HepG2 (cell line): ENCODE results near the gene DUOXA2.

Source experiments
- FOXJ3 ChIP-seq: sonication (generic); formaldehyde crosslinking; IDR thresholded peaks from 2 replicates; pipeline ENCODE4 v1.4.0; 2020; ENCODE audit warnings: missing genetic modification reagents, mild to moderate bottlenecking, borderline replicate concordance
- POLR2AphosphoS5 ChIP-seq: IDR thresholded peaks from 2 replicates; pipeline ENCODE4 v1.6.1; 2012; ENCODE audit warnings: low read depth, low read length
- RXRA ChIP-seq: sonication (generic); formaldehyde crosslinking; IDR thresholded peaks from 2 replicates; pipeline ENCODE4 v1.5.1; 2020; ENCODE audit warnings: missing genetic modification reagents
- SMYD3 ChIP-seq: sonication (generic); formaldehyde crosslinking; IDR thresholded peaks from 2 replicates; pipeline ENCODE4 v1.8.1; 2023; ENCODE audit warnings: mild to moderate bottlenecking, missing genetic modification reagents
- TBL1XR1 ChIP-seq: fragments of 150-350 bp; IDR thresholded peaks from 2 replicates; pipeline ENCODE4 v1.6.1; 2014; ENCODE audit warnings: borderline replicate concordance, low read length; ENCODE audit not compliant: partially characterized antibody
- TCF7 ChIP-seq: sonication (generic); IDR thresholded peaks from 2 replicates; pipeline ENCODE4 v1.6.1; 2016; ENCODE audit warnings: antibody characterized with exemption, low read depth
- ZBTB46 ChIP-seq: sonication (generic); formaldehyde crosslinking; IDR thresholded peaks from 2 replicates; pipeline ENCODE4 v1.4.0; 2020; ENCODE audit warnings: mild to moderate bottlenecking, missing genetic modification reagents, borderline replicate concordance
- ZNF225 ChIP-seq: sonication (generic); formaldehyde crosslinking; IDR thresholded peaks from 2 replicates; pipeline ENCODE4 v1.4.0; 2020; ENCODE audit warnings: mild to moderate bottlenecking, missing genetic modification reagents
- ZNF24 ChIP-seq: fragments of 450-650 bp; IDR thresholded peaks from 2 replicates; pipeline ENCODE4 v1.6.1; 2017; ENCODE audit warnings: antibody characterized with exemption, mild to moderate bottlenecking
- ZNF292 ChIP-seq: sonication (generic); formaldehyde crosslinking; IDR thresholded peaks from 2 replicates; pipeline ENCODE4 v1.8.1; 2022; ENCODE audit warnings: mild to moderate bottlenecking, low read depth, missing genetic modification reagents, borderline replicate concordance

- TF ChIP-seq ZNF225 (no peak), TCF7 (no peak), ZNF24 (no peak), ZNF292 (CRISPR knock-in tag) (no peak), SMYD3 (CRISPR knock-in tag) (no peak), FOXJ3 (CRISPR knock-in tag) (no peak), RXRA (CRISPR knock-in tag) (no peak), TBL1XR1 (no peak), POLR2AphosphoS5 (no peak), ZBTB46 (CRISPR knock-in tag) (no peak)
Observed at GRCh38 chr15:45144775-45145174, 30.6 kb downstream of the DUOXA2 start.
